GM20431 (cell line): ENCODE data around the gene KRT17.
"Not testable (repeated sequence)": the region's sequence is repeated elsewhere in the genome, so short reads cannot be mapped to it uniquely, and the experiment has no call there.

ENCODE experiments used
- in situ Hi-C: fragments of 300-500 bp; cut with MseI, MboI; formaldehyde crosslinking; loops from one replicate; pipeline ENCODE4 v1.15.0; 2020; ENCODE audit warnings: low sequenced_read_pairs; ENCODE audit not compliant: unreplicated experiment

KRT17 gene

GRCh38 chr17:41580687-41581365, 43.5 kb downstream of the KRT17 start:
- in situ Hi-C loops: no loop called here

GRCh38 chr17:41580244-41580575, 44.2 kb downstream of the KRT17 start:
- in situ Hi-C loops: no loop called here

GRCh38 chr17:41579484-41580243, 44.7 kb downstream of the KRT17 start:
- in situ Hi-C loops: no loop called here

GRCh38 chr17:41578971-41579370, 45.4 kb downstream of the KRT17 start:
- in situ Hi-C loops: no loop called here

GRCh38 chr17:41578538-41578937, 45.8 kb downstream of the KRT17 start:
- in situ Hi-C loops: no loop called here

GRCh38 chr17:41576740-41577139, 47.6 kb downstream of the KRT17 start:
- in situ Hi-C loops: not testable (repeated sequence)

GRCh38 chr17:41575336-41575735, 49.0 kb downstream of the KRT17 start:
- in situ Hi-C loops: no loop called here

- in situ Hi-C loops: no loop called here
These were observed 52.6 kb downstream of the KRT17 start, which contains the start of gene KRT9 for GRCh38 chr17:41571561-41572434. TSS of gene KRT9 (minus strand) at chr17:41572059. CDS start at chr17:41571992, 67 bp downstream.
